Activated CD4-positive, CD25-positive, alpha-beta regulatory T cell treated with anti-CD3 and anti-CD28 coated beads, Interleukin-2, amount 50 U/mL, for 72 hours (primary cell): ENCODE data around the gene PAQR5.
"Not testable (repeated sequence)": the region's sequence is repeated elsewhere in the genome, so short reads cannot be mapped to it uniquely, and the experiment has no call there.

Source experiments
- DNase-seq: peaks from one replicate; pipeline ENCODE4 v3.0.0; 2021

The PAQR5 gene, protein sequence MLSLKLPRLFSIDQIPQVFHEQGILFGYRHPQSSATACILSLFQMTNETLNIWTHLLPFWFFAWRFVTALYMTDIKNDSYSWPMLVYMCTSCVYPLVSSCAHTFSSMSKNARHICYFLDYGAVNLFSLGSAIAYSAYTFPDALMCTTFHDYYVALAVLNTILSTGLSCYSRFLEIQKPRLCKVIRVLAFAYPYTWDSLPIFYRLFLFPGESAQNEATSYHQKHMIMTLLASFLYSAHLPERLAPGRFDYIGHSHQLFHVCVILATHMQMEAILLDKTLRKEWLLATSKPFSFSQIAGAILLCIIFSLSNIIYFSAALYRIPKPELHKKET

DNA sequence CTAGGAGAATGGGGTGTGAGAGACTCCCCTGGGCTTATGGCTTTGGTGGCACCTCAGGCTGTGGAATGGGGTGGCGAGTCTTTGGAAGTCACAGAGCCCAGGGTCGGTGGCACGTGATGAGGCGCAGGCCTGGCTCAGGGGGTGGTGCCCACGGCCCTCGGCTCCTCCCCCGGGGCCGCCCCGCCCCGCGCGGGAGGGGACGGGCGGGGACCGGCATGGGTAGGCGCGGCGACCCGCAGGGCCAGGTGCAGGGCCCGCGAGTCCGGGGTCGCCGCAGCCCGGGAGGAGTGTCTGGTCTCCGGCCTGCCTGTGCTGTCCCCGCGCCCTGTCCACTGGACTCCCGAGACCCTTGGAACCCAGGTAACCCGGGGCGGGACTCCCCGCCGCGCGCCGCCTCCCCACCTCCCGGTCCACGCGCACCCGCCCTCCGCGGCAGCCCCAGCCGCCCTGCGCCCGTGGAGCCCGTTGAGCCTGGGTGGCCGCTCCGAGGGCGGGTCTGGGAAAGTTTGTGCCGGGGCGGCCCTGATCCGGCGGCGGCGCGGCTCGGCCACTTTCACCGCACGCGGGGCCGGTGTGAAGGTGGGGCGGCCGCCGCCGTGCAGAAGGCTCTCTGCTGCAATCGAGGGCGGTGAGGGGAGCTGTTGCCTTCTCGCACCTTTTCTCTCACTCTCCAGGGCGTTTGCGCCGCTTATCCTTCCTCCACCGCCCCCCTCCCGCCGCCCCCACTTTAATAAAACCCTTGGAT is at the start of gene PAQR5:
Gene PAQR5, plus strand, starts transcription at position 216 of the 745 bp plus-strand sequence. CDS start 61,169 bp downstream, outside the sequence.
- DNase-seq: no peak

- DNase-seq: no peak
Observed at GRCh38 chr15:69253156-69253555, 45.6 kb upstream of the PAQR5 start.

DNA sequence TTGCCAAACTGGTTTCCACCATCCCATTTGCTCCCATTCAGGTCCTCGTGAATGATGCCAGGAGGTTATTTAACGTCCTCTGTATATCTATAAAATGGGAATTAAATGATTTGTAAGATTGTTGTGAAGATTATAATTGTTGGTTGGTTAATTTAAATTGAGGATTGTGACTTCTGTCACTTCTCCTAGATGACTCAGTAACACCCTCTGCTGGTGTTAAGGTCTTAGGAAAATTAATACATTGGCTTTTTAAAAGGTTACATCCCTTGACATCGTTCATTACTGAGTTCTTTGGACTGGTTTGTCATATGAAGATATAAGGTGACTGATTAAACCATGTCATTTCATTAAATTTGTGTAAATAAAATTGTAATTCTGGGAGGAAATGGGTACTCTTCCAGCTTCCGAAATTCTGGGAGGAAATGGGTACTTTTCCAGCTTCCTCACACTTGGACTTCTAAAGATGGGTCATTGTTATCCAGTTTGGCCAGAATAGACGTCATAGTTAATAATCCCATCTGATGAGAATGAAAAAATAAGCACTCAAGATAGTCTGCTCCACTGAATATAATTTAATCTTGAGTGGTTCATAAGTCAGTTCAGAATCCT is 33.3 kb upstream of the PAQR5 start:
- DNase-seq: no peak

DNA sequence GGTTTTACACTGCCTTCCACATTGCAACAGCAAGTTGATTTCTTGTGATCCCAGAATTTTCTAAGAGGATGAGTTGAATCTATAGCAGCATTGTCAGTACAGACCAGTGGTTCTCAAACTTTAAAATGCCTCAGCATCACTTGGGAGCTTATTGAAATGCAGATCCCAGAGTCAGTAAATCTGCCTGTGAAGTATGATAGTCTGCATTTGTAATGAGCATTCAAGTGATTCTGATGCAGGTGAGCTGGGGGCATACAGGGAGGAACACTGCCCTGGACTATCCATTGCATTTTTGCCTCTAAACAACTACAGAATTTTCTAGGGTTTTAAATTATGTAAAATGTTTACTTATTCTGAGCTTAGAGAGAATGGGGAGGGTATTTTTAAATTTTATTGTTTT is 27.5 kb upstream of the PAQR5 start:
- DNase-seq: no peak

- DNase-seq: no peak
Observed at GRCh38 chr15:69272139-69272538, 26.6 kb upstream of the PAQR5 start.

DNA sequence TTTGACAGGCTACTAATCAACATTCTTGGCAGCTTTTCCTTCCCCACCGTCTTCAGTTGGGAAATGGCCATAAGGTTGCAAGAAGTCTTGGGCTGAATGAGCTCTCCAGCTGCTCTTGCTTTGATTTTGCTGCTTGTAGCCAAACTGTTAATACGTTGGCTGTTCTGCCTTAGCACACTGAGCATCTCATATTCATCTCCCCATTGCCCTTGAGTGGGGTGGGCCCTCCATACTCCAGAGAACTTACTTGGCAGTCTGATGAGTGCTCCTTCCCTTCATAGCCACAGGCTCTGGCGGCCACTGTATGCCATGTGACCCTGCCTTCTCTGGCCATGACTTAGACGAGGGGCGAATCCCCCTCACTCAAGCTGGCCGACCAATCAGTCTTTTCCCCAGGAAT is 25.8 kb upstream of the PAQR5 start:
- no peak for DNase-seq

GRCh38 chr15:69275074-69275670 is 23.5 kb upstream of the PAQR5 start:
- no peak for DNase-seq

DNA sequence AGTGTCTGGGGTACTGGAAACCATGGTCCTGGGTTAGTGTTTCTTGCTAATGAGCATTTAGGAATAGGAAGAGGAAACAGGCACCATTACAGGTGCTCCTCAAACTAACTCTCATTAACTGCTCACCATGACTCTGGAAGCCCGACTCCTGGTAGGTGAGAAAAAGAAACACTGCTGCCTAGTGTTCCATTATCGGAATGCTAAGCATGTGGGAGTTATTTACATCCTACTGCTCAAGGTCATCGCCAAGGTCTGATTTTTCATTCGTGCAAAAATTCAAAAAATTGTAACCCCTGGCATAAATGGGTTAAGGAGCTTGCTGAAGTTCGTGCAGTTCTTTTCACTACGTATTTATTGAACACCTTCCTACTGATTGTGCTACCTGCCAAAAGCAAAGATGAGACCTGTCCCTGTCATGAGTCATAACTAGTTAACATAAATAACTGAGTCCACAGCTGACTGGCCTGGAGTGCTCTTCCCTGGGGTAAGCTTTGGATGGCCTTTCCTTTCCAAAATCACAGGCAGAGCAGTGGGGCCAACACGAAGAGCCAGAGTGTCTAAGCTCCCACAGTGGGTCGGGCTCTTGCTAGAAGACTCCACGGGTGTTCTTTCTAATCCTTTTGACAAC is 22.7 kb upstream of the PAQR5 start:
- no peak for DNase-seq

DNA sequence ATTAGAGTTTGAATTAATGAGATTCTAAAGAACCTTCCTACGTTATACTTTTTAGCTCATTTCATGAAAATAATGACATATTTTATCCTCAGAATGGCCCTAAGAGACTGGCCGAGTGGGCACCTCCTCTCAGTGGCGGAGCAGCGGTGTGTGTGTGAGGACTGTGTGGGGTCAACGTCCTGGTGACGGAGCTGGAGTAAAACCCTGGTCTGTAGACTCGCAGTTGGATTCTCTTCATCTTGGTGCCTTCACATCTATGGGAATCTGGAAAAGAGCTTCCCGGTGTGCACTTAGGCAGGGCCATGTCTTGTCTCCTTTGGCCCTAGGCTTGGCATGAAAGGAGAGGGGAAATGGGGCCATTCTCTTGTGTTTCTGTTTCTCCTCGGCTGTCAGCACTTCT is 21.4 kb upstream of the PAQR5 start:
- DNase-seq: no peak

DNA sequence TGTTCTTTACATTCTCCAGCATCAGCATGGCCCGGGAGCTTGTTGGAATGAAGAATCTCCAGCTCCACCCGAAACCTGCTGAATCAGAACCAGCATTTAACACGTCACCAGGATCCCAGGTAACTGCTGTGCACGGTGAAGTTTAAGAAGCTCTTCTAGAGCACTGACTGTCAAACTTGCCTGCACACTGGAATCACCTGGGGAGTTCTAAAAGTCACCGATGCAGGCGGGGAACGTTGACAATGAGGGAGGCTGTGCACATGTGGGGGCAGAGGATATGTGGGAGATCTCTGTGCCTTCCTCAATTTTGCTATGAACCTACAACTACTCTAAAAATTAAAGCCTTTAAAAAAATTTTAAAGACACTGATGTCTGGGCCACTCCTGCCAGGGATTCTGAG is 19.1 kb upstream of the PAQR5 start:
- DNase-seq: no peak

- DNase-seq: no peak
Observed at GRCh38 chr15:69280783-69281182, 17.9 kb upstream of the PAQR5 start.

DNA sequence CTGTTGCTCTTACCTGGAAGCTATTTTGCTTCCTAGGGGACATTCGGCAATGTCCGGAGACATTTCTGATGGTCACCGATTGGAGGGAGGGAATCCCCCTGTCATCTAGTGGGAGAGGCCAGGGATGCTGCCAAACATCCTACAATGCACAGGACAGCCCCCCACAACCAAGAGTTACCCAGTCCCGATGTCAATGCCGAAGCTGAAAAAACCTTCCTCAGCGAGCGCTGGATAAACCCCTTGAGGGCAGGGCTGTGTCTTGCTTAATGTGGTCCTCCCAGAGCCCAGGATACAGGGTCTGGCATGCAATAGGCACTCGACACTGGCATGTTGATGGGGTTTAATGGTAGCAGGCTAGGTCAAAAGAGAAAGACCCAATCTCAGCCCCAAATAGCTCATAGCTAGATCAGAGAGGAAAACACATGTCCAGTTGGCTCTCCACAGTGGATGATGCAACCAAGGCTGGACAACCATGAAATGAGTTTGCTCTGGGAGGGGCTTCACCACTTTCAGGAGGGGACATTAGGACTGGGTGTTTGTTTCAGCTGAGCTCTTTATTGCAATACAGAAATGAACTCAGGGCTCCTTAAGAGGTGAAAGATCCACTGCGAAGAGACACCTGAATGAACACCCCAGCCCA is 16.5 kb upstream of the PAQR5 start:
- no peak for DNase-seq

DNA sequence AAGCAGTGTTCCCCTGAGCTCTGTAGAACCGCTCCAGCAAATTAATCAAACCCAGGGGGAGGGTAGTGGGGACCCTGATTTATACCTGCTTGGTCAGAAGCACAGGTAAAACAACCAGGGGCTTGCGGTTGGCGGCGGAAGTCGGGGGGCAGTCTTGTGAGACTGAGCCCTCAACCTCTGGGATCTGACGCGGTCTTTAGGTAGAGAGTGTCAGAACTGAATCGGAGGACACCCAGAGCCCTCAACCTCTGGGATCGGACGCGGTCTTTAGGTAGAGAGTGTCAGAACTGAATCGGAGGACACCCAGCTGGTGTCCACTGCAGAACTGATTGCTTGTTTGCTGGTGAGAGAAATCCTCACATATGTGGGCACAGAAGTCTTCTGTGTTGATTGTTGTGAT is 12.9 kb upstream of the PAQR5 start:
- DNase-seq: no peak

- DNase-seq: no peak
Observed at GRCh38 chr15:69288011-69288410, 10.7 kb upstream of the PAQR5 start.

DNA sequence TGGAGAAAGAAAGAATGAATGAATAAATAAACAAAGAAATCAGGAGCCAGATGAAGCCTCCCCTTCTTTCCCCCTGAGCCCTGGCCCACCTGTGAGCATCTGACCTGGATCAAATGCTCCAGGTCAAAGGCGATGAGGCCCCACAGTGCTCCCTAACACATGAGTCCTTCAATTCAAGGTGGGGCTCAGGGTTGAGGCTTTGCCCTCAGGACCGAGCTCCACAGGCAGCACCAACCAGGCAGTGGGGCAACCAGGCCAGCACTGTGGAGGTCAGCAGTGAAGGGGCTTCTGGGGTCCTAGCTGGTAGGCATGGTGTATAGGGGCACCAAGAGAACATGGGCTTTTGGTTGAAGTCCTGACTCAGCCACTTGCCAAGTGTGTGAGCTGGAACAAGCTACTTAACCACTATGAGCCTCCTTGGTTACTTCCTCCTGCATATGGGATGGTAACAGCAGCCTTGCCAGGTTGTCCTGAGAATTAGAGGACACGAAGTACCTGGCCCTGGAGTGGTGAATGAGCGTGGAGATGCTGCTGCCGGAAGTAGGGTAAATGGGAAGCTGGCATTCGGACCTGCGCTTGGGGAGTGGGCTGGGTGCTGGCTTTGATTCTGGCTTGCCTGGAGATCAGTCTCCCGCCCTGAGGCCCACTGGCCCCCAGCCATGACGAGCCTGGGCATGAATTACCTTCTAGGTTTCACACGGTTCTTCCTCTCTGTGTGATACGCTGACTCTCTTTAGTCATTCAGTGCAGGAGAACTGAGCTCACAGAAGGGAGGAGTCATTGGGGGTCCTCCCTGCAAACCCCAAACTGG is 10.0 kb upstream of the PAQR5 start:
- DNase-seq: no peak

GRCh38 chr15:69289342-69290146 is 9.2 kb upstream of the PAQR5 start:
- no peak for DNase-seq

- no peak for DNase-seq
Observed at GRCh38 chr15:69290346-69291164, 8.2 kb upstream of the PAQR5 start.

- DNase-seq: not testable (repeated sequence)
Observed at GRCh38 chr15:69291651-69292050, 7.1 kb upstream of the PAQR5 start.

DNA sequence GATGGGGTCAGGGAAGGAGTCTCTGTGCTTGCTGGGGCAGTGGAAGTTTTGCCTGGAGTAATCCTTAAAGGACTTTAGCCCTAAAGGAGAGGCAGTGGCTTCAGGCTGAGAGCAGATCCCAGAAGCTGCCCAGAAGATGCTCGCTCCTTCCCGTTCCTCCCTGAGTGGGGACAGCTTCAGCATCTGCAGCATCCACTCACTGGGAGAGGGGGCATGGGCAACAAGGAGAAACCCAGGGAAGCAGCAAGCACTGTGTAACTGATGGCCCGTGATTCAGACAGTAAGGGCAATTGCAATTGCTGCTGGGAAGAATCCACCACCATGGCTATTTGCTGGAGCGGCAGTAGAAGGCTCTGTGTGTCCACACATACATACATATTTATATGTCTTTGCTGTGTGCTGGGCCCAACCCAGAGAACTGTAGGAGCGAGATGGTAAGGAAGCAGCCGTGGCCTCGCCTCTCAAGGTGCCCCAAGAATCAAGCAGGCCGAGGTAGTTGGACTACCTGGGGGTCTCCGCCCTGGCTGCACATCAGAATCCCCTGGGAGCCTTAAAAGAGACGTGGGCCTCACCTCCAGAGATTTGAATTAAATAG is 5.8 kb upstream of the PAQR5 start:
- no peak for DNase-seq
